HuH-7.5 (cell line): ENCODE data around the gene SPTBN1.

Experiments used
- DNase-seq: peaks from one replicate; pipeline ENCODE4 v3.0.0; 2011; ENCODE audit warnings: low spot score

Gene SPTBN1

DNA sequence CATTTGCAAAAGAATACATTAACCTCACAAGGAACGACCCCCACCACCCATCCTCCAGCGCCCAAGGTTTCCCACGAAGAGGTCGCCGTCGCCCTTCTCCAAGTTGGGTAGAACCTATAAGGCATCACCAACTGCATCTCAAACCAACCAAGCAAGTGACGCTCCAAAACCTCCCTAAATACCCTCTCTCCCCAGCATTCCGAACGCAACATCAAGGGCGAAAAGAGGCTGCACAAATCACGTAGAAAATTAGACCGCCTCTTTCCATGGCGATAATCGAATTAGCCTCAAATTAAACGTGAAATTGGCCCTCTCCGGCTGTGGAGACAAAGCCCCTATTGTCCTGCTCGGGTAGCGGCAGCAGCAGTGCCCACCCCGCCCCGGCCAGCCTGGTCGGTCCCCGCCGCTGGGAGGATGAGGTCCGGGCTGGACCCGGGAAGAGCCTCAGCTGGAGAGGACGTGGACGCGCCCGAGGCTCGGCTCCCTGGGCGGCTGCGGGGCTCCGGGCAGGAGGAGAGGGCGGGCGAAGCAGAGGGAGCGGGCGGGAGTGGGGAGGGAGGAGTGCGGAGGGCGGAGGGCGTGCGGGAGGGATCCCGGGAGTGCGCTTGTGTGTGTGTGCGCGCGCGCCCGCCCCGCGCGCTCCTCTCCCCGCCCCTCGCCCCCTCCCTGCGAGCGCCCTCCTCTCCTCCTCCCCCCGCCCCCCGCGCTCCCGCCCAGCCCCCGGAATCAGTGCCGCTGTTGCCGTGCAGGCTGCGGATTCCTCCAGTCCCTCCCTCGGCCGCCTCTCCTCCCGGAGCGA lies at the start of gene SPTBN1:
SPTBN1 (plus strand) TSS at position 765 of the 799 bp plus-strand sequence. CDS start 70,092 bp downstream, outside the sequence.
- peak; percentile 84 for DNase-seq

DNA sequence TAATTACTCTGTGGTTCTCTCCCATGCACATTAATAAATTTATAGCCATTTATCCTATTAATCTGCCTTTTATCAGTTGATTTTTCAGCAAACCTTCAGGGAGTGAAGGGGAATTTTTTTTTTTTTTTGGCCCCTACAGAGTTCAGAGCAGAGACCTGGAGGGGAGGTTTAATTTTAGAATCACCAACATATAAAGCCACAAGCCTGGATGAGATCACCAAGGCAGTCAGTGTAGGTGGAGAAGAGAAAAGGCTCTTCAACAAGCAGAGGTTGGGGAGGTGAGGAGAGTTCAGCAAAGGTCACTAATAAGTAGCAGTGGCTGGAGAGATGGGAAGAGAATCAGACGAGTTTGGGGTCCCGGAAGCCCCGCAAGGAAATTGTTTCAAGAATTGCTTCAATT lies 48.4 kb upstream of the SPTBN1 start:
- no peak for DNase-seq

DNA sequence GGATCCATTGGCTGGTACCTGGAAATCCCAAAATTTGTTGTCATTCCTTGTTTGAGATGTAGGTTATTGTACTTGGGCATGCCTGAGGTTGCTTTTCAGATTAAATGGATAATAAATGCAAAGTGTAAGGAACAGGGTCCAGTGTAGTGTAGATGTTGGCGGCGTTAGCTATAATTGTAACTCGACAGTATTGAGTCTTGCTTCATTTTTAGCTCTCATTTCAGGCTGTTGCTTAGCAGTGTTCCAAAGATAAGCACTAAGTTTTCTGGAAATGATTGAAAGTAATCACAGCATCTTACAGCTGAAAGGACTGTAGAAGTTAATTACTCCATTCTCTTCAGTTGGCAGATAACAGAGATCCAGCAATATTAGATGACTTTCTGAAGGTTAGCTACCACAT lies 47.8 kb upstream of the SPTBN1 start:
- no peak for DNase-seq

DNA sequence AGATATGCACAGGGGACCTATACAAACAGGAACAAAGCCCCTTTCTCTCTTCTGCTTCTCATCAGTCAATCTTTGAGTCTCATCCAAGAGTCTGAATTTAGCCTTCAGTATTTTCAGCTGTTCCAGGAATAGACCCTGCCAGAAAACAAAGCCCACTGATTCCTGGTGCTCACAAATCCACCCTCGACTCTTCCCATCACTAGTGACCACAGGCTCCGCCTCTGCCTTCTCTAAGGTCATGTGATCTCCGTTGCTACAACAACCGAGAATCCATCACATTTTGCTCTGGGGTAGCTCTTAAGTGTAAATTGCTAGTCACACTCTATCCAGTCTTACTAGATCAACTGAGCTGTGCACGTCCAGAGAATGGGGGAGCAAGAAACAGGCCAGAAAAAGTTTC lies 46.4 kb upstream of the SPTBN1 start:
- no peak for DNase-seq

DNA sequence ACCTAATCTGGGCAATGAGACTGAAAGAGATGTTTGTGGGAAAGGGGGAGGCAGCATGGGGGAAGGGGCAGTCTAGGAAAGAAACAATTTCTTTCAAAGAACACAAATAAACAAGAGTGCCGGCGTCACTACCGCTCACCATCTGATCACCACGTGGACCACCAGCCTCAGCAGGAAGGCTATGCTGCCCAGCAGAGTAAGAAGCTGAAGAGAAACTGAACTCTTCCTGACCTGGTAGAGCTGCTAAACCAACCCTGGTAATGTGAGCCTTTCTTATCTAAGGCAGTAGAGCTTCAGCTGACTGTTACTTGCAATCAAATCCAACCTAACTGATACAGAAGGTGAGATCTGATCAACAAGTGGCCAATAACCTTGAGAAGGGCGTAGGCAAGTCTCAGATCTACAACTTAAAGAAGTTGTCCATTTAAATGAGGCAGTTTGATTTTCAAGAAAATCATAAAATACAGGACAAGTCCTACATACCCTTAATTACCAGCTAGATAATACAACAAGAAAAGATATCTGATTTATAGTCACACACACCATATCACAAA lies 44.2 kb upstream of the SPTBN1 start:
- no peak for DNase-seq

DNA sequence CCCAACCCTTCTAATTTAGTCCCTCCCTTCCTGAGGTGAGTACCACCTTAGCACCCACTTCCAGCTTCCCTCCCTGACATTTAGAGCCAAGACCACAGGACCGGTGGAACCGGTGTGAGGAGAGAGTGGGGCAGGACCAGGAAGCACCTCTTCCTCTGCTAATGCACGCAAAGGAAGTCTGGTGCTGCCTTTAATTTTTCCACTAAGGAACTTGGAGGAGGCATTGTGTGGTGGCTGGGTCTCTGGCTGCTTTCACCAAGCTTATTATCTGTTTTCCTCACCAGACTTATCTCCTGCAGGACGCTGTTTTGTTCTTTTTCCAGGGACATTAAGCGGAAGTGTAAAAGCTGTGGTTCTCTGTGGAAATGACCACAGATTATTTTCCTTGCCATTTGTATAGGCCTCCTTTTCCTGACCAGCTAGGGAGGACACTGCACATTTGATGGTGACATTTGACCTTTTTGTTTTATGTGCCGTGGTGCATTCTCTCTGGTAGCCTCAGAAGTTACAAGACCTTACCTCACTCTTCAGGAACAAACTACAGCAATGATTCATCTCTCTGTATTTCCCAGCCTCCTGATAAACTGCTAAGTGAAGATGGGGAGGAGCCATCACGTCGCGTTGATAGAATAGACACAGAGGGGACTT lies 39.8 kb upstream of the SPTBN1 start:
- DNase-seq: no peak

DNA sequence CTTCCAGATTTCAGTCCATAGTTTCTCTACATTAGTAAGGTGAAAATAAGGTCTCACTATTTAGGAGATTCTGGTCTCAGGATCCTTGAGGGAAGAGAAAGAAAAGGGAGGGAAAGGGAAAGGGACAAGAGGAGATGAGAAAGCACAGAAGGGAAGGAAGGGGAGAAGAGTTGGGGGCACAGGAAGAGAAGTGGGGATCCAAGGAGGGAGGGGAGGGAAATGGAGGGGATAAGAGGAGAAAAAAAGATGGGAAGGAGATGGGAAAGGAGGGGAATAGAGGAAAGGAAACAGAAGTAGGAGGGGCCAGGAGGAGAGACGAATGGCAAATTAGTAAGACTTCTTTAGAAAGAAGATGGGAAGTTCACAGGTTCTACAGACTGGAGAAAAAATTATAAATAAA lies 39.2 kb upstream of the SPTBN1 start:
- no peak for DNase-seq

DNA sequence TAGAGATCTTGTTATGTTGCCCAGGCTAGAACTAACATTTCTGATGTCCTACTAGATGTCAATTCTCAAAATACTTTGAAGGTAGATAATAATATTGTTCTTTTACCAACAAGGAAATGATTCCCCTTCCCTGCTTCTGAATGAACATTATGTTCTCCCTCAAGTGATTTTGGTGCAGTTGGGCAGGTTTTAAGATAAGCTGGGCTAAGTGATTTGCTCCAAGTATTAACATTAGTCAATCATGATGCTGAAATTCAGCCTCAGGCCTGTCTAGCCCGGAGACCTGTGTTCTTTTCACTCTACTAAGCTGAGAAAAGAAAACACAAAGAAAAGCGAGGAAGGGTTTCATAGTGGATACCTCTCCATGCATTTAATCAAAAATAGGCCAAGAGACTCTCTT lies 38.5 kb upstream of the SPTBN1 start:
- no peak for DNase-seq

DNA sequence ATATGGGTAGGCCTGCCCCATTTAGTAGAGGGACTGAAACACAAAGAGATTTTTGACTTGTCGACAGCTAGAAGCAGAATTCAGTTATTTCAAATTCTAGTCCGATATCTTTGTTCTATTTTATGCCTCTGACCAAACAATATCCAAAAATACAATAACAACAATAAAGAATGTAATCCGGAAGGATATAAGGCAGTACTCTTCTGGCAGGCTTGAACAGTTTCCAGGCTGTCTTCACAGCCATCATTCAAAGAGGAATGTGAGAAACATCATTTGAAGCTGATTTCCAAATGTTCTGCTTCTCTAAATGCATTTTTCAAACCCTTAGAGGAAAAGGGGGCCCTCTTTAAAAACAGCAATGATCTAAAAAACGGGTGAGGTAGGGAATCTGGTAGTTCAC lies 36.7 kb upstream of the SPTBN1 start:
- no peak for DNase-seq

DNA sequence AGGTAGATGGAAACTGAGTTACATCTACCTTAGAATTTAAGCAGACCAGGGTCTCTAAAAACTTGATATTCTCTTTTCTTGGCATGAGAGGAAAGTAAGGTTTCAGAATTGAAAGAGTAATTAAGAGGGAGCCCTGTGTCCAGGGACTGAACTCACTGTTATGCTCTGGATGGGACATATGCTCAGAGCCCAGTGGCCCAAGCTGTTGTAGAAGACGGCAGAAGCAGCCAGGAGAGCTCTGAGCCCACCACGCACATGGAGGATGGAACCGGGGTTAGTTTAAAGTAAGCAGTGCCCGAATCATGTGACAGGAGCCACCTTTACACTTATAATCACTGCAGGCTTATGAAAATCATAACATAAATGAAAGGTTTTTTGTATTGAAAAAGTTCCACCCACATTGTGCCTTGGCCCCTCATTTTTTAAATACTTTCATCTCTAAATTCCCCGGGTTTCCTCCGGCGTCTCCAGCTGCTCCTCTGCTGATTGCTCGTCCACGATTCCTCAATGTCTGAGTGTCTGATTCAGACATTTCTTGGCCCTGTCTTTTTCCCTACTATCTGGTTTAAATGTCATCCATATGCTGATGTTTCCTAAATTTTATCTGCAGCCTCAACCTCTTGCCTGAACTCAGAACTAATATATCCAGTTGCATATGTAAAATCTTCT lies 36.1 kb upstream of the SPTBN1 start:
- no peak for DNase-seq

DNA sequence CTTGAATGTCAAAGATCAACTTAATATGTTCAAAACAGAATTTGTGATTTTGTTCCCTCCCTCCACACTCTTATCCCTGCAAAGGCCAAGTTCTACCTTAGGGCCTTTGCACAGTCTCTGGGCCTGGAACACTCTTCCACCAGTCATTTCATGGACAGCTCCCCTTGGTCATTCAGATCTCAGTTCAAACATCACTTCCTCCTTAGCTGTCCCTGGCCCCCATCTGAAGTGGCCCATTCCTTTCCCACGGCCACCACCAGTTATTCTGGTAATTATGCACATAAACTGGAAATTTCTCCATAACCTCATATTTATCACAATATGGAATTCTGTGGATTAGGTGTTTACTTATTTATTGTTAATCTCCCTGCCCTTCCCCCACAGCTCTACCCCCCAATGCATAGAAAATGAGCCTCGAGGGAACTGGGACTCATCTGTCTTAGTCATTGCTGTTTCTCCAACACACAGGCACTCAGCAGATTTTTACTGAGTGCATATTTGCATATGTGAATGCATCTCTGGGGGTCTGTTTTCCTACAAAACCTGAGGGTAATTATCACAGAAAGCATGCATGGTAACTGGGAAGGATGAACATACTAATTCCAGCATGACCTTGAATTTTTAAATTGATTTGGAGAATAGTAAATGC lies 35.5 kb upstream of the SPTBN1 start:
- DNase-seq: no peak

DNA sequence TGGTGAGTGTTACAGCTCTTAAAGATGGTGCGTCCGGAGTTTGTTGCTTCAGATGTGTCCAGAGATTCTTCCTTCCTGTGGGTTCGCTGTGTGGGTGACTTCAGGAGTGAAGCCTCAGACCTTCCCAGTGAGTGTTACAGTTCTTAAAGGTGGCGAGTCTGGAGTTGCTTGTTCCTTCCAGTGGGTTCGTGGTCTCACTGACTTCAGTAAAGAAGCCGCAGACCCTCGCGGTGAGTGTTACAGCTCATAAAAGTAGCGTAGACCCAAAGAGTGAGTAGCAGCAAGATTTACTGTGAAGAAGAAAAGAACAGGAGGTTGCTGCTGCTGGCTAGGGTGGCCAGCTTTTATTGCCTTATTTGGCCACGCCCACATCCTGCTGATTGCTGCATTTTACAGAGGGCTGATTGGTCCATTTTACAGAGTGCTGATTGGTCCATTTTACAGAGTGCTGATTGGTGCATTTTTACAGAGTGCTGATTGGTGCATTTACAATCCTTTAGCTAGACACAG lies 34.0 kb upstream of the SPTBN1 start:
- no peak for DNase-seq

DNA sequence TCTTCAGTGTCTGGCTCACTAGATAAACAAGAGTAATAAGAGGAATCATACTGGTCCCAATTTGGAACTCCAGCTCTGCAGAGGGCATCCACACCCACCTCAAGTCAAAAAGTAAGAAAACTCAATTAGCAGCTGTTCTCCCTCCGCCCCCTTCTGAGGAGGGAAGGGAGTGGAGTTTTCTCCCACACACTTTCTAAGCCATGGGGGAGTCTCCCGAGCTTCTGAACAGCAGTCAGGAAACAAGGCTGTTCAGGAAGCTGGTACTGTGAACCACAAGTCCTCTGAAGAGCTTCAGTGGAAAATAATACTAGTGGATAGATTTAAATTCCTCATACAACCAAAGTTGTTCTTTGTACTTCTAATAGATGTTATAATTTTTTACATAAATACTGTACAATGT lies 32.9 kb upstream of the SPTBN1 start:
- DNase-seq: no peak

DNA sequence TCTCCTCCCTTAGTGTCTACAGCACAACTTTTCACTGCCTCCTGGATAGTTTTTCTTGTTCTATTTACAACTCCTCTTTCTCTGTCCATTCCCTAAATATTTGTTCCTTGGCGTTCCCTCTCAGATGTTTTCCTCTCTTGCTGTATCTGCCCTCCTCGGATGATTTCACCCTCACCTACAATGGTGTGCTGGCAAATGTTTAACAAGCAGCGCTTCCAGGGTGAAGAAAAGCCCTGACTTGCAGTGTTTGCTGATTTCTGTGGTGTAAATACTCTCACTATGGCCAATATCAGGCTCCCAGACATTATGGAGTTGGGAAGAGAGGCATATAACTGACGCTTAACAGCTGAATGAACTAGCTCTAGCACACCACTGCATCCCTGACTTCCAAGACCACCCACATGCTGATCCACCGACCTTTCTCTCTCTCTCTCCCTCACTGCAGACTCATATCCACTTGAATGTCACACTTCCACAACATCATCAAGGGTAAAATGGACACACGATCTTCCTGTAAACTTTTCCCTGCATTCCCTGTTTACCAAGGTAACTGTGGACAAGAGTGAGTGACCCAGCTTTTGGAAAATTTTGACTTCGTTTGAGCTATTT lies 31.5 kb upstream of the SPTBN1 start:
- peak; percentile 18 for DNase-seq

DNA sequence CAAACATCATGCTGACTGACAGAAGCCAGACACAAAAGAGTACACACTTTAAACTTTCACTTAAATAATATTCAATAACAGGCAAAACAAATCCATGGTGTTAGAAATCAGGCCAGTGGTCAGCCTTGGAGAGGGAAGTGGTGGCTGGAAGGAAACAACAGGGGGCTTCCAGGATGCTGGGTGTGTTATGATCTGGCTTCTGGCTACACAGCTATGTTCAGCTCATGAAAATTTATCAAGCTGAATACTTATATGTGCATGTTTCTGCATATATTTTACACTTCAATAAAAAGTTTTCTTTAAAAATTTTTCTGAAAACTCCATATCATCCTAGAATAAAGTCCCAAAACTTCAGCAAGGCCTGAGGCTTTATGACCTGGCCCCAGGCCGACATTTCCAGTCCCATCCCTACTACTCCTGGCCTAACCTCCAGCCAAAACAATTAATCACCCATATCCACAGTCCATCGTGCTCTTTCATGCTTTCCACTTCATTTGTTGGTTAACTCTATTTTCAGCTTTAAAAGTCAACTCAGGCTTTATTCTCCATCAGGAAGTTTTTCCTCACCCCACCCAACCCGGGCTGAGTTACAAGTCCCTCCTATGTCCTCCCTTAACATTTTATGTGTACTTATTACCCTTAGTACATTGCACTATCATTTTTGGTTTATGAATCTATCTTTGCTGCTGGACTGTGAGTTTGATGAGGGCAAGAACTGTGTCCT lies 27.9 kb upstream of the SPTBN1 start:
- no peak for DNase-seq

DNA sequence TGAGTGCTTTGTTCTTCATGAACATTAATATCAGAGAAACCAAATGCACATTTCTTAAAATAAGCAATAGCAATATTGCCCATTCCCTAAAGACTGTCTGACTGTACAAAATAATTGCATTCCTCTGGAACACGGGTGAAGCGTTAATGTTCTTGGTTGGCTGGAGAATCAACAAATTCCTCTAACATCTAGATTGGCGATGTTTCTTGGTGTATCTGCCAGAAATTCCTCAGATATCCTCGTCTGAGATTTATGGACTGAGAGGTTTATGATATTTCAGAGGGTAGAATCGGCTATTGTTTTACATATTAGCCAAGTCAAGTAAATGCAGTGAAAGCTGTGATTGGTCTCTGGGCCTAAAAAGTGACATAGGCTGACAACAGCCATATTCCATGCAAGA lies 27.1 kb upstream of the SPTBN1 start:
- no peak for DNase-seq

DNA sequence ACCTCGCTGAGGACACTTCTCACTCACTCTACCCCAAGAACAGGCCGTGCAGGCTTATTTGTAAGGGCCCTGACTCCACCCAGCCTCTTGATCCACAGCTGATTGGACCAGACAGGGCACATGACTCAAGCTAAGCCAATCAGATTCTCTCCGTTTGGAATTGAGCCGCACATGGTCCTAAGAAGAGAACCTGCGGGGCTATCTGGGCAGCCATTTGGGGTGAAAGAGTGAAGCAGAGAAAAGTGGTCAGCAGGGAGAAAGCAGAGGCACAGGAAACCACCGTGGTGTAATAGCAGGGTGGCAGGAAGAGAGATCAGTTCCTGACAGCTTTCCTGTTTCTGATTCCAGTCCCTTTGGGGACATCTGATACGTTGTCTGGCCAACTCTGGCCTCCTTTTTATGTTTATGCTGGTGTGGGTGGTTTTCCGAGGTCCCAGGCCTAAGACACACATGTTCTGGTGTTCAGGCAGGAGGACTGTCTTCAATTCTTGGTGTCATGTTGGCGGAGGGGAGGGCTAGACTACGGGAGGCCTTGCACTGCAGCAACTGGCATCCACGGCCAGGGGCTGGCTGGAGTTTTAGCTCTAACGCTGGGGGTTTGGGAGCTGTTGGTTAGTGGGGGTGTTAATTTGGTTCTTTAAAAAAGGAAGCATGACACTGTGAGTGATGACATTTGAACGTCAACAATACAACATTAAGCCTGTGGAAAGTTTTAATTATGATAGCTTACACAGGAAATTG lies 26.1 kb upstream of the SPTBN1 start:
- DNase-seq: no peak

DNA sequence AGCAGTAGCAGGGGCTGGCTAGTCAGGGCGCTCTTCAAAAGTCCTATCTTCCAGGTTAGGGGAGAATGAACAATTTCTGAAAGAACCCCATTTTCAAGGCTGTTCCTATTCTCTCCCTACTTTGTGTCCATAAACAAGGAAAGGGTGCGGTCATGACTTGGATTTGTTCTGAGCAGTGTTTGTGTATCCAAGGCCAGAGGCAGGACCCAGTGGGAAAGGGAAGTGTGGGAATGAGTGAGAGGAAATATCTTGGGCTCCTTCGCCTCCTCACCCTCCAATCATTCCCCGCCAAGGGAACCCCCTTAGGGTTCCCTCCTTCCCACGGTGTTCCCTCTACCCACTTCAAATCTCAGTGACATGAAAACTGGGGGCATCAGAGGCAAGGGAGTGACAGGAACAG lies 25.5 kb upstream of the SPTBN1 start:
- DNase-seq: no peak

DNA sequence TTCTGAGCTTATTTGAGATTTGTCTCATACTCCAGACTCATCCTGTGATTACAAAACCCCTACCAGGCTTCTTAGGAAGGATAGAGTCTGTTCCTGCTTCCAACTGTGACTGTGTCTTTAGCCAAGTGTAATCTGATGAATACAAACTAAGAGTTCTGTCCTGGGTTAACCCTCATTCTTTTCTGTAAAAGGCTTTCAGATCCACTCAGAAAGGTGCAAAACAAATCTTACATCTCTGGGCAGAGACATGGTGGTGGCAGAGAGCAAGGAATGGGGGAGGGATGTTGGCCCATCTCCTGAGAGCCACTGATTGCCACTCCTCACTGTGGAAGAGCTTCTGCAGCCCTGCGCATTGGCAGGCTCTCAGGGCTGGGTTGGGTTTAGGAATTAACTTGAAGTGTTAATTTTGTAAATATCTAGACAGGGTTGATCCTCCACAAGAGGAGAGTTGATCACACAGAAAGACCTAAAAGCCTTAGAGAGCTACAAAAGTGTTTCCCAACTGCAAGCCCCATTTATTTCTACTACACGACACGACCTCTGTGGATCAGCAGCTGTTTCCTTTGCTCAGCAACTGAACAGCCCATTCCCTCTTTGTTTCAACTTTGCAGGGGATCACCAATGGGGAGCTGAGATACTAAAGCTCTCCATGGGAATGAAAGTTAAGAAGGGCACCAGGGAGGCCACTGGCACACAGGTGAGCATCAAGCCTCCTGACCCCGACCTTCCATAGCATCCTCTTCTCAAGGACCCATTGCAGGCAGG lies 23.7 kb upstream of the SPTBN1 start:
- DNase-seq: no peak

DNA sequence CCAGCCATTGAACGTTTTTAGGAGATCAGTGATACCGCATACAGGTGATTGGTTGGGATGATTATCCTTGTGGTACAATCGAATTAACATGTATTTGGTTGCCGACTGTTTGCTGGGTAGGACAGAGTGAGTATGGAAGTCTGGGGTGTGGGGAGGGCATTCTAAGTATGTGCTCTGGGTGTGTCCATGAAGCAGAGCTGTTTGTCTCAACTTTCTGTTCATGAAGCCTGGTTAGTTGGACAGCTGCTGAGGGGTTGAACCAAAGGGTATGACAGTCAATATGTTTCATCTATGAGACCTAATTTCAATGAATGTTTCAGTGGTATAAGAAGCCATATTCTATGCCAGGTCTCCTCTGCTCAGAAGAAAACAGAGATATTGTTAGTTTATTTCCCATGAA lies 21.9 kb upstream of the SPTBN1 start:
- DNase-seq: no peak
